ENCODE measurements around the gene MAN1C1.

Gene MAN1C1

GRCh38 chr1:25760122-25760719 lies 143.6 kb downstream of the MAN1C1 start:
- Histone ChIP-seq H3K9me3 (ENCODE audit: control insufficient read depth, low read length) (no peaks in the 10 kb centered on the region), H3K79me2 (no peaks in the 10 kb centered on the region), H3K27ac (no peak overlapping the region), H2AFZ (no peak overlapping the region), H3K4me1 (no peaks in the 10 kb centered on the region), H3K4me3 (ENCODE audit: low read depth, low read length) (no peak overlapping the region), H3K4me2 (ENCODE audit: low read length) (no peak overlapping the region), H3K27me3 (ENCODE audit: control insufficient read depth, insufficient read depth, low read length) (no peaks in the 10 kb centered on the region), H3K9ac (no peak overlapping the region), H3K36me3 (ENCODE audit: control insufficient read depth, insufficient read depth, low read length) (no peaks in the 10 kb centered on the region)
- TF ChIP-seq CTCF (IDR thresholded peaks at IDR 0.05) = no peak

DNA sequence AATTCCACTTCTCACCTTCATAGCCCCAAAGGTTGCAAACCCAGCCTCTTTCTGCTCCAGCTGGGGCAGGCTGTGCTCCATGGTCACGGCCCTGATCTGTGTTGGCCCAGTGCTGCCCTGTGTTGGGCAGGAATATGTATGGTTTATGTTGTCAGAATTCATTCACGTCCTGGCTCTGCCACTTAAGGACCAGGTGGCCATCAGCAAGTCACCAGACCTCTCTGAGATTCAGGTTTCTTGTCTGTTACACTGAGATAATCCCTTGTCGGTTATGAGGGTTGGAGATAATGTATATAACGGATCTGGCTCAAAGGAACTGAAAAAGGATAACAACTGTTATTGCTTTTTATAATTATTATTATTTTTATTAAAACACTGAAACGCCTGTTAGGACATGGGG lies 144.3 kb downstream of the MAN1C1 start:
- Histone ChIP-seq H3K9ac (no peak overlapping the region), H3K4me2 (ENCODE audit: low read length) (no peak overlapping the region), H3K36me3 (ENCODE audit: control insufficient read depth, insufficient read depth, low read length) (no peaks in the 10 kb centered on the region), H3K27ac (no peak overlapping the region), H3K9me3 (ENCODE audit: control insufficient read depth, low read length) (no peaks in the 10 kb centered on the region), H3K79me2 (no peaks in the 10 kb centered on the region), H2AFZ (no peak overlapping the region), H3K4me3 (ENCODE audit: low read depth, low read length) (no peak overlapping the region), H3K4me1 (peaks cover 2% of the 10 kb centered on the region), H3K27me3 (ENCODE audit: control insufficient read depth, insufficient read depth, low read length) (no peaks in the 10 kb centered on the region)
- no peak for TF ChIP-seq CTCF (IDR thresholded peaks at IDR 0.05)

- Histone ChIP-seq H3K9me3 (ENCODE audit: control insufficient read depth, low read length) (no peaks in the 10 kb centered on the region), H3K27ac (no peak overlapping the region), H3K9ac (no peak overlapping the region), H3K4me2 (ENCODE audit: low read length) (no peak overlapping the region), H3K27me3 (ENCODE audit: control insufficient read depth, insufficient read depth, low read length) (no peaks in the 10 kb centered on the region), H3K4me1 (peaks cover 6% of the 10 kb centered on the region), H3K79me2 (no peaks in the 10 kb centered on the region), H3K4me3 (ENCODE audit: low read depth, low read length) (no peak overlapping the region), H3K36me3 (ENCODE audit: control insufficient read depth, insufficient read depth, low read length) (no peaks in the 10 kb centered on the region), H2AFZ (no peak overlapping the region)
- TF ChIP-seq CTCF (IDR thresholded peaks at IDR 0.05) = no peak
Measured at GRCh38 chr1:25763493-25763892, 146.9 kb downstream of the MAN1C1 start.

- Histone ChIP-seq H3K4me2 (ENCODE audit: low read length) (no peak overlapping the region), H3K79me2 (no peaks in the 10 kb centered on the region), H3K27ac (no peak overlapping the region), H3K9me3 (ENCODE audit: control insufficient read depth, low read length) (no peaks in the 10 kb centered on the region), H3K4me1 (peaks cover 10% of the 10 kb centered on the region), H3K9ac (no peak overlapping the region), H2AFZ (no peak overlapping the region), H3K27me3 (ENCODE audit: control insufficient read depth, insufficient read depth, low read length) (no peaks in the 10 kb centered on the region), H3K36me3 (ENCODE audit: control insufficient read depth, insufficient read depth, low read length) (no peaks in the 10 kb centered on the region), H3K4me3 (ENCODE audit: low read depth, low read length) (no peak overlapping the region)
- TF ChIP-seq CTCF (IDR thresholded peaks at IDR 0.05) = no peak
Measured at GRCh38 chr1:25765136-25765922, 148.7 kb downstream of the MAN1C1 start.

Data from parathyroid adenoma (tissue), 2 donors.